ENCODE results near the gene GAB2. TPM values are rescaled to one million over a fixed set of nuclear protein-coding genes. Genes with fewer than 3 reads are reported as not detected.

The GAB2 gene
- total and polyA plus RNA-seq, 2 donors (not counting 1 experiment from before 2014, with no cell fraction given): 5.8 to 85.9 TPM

- peak overlapping the region; percentile 20 for H3K27ac Mint-ChIP-seq
- peaks cover 42% of the 10 kb centered on the region for H3K4me1 Mint-ChIP-seq
- Histone ChIP-seq H4K20me1 (ENCODE audit: control insufficient read depth, insufficient read depth, low read length, poor library complexity, severe bottlenecking) (no peaks in the 10 kb centered on the region), H3K4me2 (replicated peaks; ENCODE audit: low read depth, low read length, poor library complexity, severe bottlenecking) (no peak overlapping the region), H3K27me3 (replicated peaks in 1 of 4; ENCODE audit: control extremely low read depth in 1 of 4, control insufficient read depth in 3 of 4, insufficient read depth in 4 of 4, low read length in 3 of 4) (no peaks in the 10 kb centered on the region), H3K27ac (ENCODE audit: low read length in 2 of 2) (no peak overlapping the region), H3K79me2 (ENCODE audit: control insufficient read depth, insufficient read depth, low read length) (no peaks in the 10 kb centered on the region), H3K4me1 (ENCODE audit: control insufficient read depth in 2 of 2, insufficient read depth in 2 of 2, low read length in 2 of 2) (peaks cover 34 to 38% of the 10 kb centered on the region in 2 donors), H3K9ac (ENCODE audit: low read length) (no peak overlapping the region), H3K36me3 (replicated peaks in 1 of 2; ENCODE audit: control extremely low read depth in 1 of 2, control insufficient read depth in 1 of 2, extremely low read depth in 1 of 2, insufficient read depth in 2 of 2, low read length in 1 of 2) (no peaks in the 10 kb centered on the region), H3K9me3 (ENCODE audit: control extremely low read depth in 1 of 3, control insufficient read depth in 2 of 3, insufficient read depth in 1 of 3, low read length in 2 of 3) (no peaks in the 10 kb centered on the region), H2AFZ (ENCODE audit: insufficient read depth, low read depth, low read length, poor library complexity, severe bottlenecking) (no peak overlapping the region), H3K4me3 (ENCODE audit: control extremely low read depth in 1 of 5, extremely low read depth in 1 of 5, insufficient read depth in 1 of 5, low read depth in 2 of 5, low read length in 4 of 5) (no peak overlapping the region)
- ChIA-PET POLR2A (interaction anchor here (0.5 to 0.7 kb wide), 2 partner anchors 27 to 73 kb away, joined by 3 to 7 read pairs; no protein-coding TSS in a partner anchor), CTCF (interaction anchor here (0.7 to 6.4 kb wide), 15 partner anchors 8 to 244 kb away, joined by 3 to 143 read pairs (median 4); partner anchors contain the start of genes GAB2, KCTD21 and USP35)
- H3K9me3 Mint-ChIP-seq (ENCODE audit: insufficient read depth): no peaks in the 10 kb centered on the region
- no peaks in the 10 kb centered on the region for H3K27me3 Mint-ChIP-seq
- ATAC-seq (ENCODE audit: low read depth): no peak
- H3K4me3 Mint-ChIP-seq: no peak overlapping the region
- peak; percentile 44 for DNase-seq
- no CpG with 5 or more reads among the region's 4 CpGs for WGBS (ENCODE audit: insufficient coverage)
- intact Hi-C loops (cut with micrococcal nuclease): loop anchor here (1.0 kb wide), 1 partner anchor 204 kb away; no protein-coding TSS in a partner anchor
- TF ChIP-seq, protein P1, sequence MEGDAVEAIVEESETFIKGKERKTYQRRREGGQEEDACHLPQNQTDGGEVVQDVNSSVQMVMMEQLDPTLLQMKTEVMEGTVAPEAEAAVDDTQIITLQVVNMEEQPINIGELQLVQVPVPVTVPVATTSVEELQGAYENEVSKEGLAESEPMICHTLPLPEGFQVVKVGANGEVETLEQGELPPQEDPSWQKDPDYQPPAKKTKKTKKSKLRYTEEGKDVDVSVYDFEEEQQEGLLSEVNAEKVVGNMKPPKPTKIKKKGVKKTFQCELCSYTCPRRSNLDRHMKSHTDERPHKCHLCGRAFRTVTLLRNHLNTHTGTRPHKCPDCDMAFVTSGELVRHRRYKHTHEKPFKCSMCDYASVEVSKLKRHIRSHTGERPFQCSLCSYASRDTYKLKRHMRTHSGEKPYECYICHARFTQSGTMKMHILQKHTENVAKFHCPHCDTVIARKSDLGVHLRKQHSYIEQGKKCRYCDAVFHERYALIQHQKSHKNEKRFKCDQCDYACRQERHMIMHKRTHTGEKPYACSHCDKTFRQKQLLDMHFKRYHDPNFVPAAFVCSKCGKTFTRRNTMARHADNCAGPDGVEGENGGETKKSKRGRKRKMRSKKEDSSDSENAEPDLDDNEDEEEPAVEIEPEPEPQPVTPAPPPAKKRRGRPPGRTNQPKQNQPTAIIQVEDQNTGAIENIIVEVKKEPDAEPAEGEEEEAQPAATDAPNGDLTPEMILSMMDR (IDR thresholded peaks at IDR 0.05): peak; percentile 72
- TF ChIP-seq EZH2 (IDR thresholded peaks at IDR 0.05; ENCODE audit: borderline replicate concordance, insufficient read depth, low read depth, low read length, poor library complexity, severe bottlenecking): no peak
Observed at GRCh38 chr11:78432058-78432515, 14.5 kb upstream of the GAB2 start.

DNA sequence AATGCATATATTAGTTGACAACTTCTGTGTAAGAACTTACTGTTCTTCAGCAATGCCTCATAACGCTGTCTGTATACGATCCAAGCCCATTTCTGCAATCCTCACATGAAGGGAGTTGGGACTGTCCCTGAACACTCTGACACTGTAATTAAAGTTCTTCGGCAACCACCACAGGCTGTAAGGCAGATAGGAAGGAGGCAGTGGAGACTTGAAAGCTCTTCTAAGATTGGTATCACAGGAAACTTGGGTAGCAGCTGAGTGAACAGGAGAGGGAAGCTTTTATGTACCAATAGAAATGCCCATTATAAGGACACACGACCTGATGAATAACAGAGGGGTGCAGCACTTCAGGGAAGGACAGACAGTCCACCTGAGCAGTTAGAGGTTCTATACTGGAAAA is 12.0 kb upstream of the GAB2 start:
- Mint-ChIP-seq H3K4me3 (peak overlapping the region; percentile 84), H3K27ac (peak overlapping the region; percentile 83), H3K27me3 (no peaks in the 10 kb centered on the region), H3K4me1 (peaks cover 63% of the 10 kb centered on the region), H3K9me3 (ENCODE audit: insufficient read depth) (no peaks in the 10 kb centered on the region)
- WGBS (ENCODE audit: insufficient coverage): no CpG with 5 or more reads among the region's 4 CpGs
- Histone ChIP-seq H3K9me3 (ENCODE audit: control extremely low read depth in 1 of 3, control insufficient read depth in 2 of 3, insufficient read depth in 1 of 3, low read length in 2 of 3) (no peaks in the 10 kb centered on the region), H3K4me3 (ENCODE audit: control extremely low read depth in 1 of 5, extremely low read depth in 1 of 5, insufficient read depth in 1 of 5, low read depth in 2 of 5, low read length in 4 of 5) (peak overlapping the region in 2 of 5 experiments; percentile 11 to 27), H2AFZ (ENCODE audit: insufficient read depth, low read depth, low read length, poor library complexity, severe bottlenecking) (peak overlapping the region; percentile 6), H3K36me3 (replicated peaks in 1 of 2; ENCODE audit: control extremely low read depth in 1 of 2, control insufficient read depth in 1 of 2, extremely low read depth in 1 of 2, insufficient read depth in 2 of 2, low read length in 1 of 2) (no peaks in the 10 kb centered on the region), H3K27me3 (replicated peaks in 1 of 4; ENCODE audit: control extremely low read depth in 1 of 4, control insufficient read depth in 3 of 4, insufficient read depth in 4 of 4, low read length in 3 of 4) (no peaks in the 10 kb centered on the region), H3K9ac (ENCODE audit: low read length) (no peak overlapping the region), H3K27ac (ENCODE audit: low read length in 2 of 2) (peak overlapping the region; percentile 8 to 46), H4K20me1 (ENCODE audit: control insufficient read depth, insufficient read depth, low read length, poor library complexity, severe bottlenecking) (no peaks in the 10 kb centered on the region), H3K4me2 (replicated peaks; ENCODE audit: low read depth, low read length, poor library complexity, severe bottlenecking) (peak overlapping the region; percentile 64), H3K4me1 (ENCODE audit: control insufficient read depth in 2 of 2, insufficient read depth in 2 of 2, low read length in 2 of 2) (peaks cover 47 to 57% of the 10 kb centered on the region in 2 donors), H3K79me2 (ENCODE audit: control insufficient read depth, insufficient read depth, low read length) (no peaks in the 10 kb centered on the region)
- ATAC-seq (ENCODE audit: low read depth) (peak; percentile 70), DNase-seq (peak; percentile 64)
- CTCF ChIA-PET: interaction anchor here (0.8 to 6.4 kb wide), 15 partner anchors 8 to 207 kb away, joined by 3 to 143 read pairs (median 4); partner anchors contain the start of gene GAB2
- intact Hi-C loops (cut with micrococcal nuclease): loop anchor here (1.0 to 10.0 kb wide), 2 partner anchors 9 to 605 kb away; partner anchors contain the start of genes AAMDC and RSF1
- TF ChIP-seq, protein P1 (IDR thresholded peaks at IDR 0.05): no peak
- TF ChIP-seq EZH2 (IDR thresholded peaks at IDR 0.05; ENCODE audit: borderline replicate concordance, insufficient read depth, low read depth, low read length, poor library complexity, severe bottlenecking): no peak
- POLR2A ChIA-PET: interaction anchor here (1.0 to 4.4 kb wide), 3 partner anchors 9 to 135 kb away, joined by 3 to 48 read pairs (median 24); partner anchors contain the start of gene GAB2
